Measurements from ENCODE around the gene ETV7. TPM values are rescaled to one million over a fixed set of nuclear protein-coding genes. Genes with fewer than 3 reads are reported as not detected.

ETV7 gene
- total RNA-seq, 1 donor from 2014 or later, result not detected

DNA sequence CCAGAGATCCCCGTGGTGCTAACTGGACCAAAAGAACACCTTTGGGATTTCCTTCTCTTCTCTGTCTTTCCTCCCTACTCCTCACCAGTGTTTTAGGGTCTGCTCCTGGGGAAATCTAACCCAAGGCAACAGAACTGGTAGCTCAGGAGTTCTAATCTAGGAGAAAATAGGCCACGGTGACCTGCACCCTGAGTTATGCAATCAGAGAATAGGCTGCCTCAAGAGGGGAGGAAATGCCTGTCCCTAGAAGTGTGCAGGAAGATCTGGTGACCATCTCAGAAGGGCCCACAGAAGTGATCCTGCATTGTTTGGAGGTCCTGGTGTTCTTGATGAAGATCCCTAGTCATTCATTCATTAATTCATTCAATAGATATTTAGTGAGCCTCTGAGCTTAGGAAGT is 3.4 kb downstream of the ETV7 start:
- no peak for DNase-seq (ENCODE audit: low read depth)

DNA sequence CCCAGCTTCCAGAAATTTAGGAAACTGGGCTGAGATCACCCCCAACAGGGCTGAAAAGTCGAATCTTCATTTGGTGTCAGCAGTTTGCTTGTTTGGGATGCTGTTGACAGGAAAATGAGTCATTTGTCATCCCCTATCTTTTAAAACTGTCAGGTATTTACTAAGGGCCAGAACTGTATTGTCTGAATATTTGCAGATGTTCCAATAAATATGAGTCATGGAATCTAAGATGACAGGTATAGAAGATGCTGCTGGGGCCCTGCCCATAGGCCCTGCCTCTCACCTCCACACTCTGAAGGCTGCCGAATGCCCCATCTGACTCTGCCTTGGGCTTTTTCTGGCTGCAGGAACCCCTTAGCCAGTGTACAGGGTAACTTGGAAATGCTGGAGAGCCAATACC is 3.9 kb downstream of the ETV7 start:
- no peak for DNase-seq (ENCODE audit: low read depth)

DNA sequence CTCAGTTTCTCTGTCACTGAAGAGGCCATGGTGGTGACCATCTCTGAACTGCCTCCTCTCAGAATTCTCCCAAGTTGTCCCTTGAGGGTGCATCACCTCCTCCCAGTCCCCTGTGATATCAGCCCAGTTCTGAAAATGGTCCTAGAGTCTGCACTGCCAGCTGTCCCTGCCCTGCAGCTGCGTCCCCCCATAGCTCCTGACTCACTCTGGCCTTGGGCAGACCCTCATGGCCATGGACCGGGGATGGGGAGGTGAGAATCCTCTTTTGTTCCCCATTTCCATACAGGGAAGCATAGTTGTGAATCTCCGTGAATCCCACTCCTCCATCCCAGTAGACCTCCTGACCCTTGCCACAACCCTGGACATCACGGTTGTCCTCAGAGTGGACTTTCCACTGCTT is 4.5 kb downstream of the ETV7 start:
- no peak for DNase-seq (ENCODE audit: low read depth)

DNA sequence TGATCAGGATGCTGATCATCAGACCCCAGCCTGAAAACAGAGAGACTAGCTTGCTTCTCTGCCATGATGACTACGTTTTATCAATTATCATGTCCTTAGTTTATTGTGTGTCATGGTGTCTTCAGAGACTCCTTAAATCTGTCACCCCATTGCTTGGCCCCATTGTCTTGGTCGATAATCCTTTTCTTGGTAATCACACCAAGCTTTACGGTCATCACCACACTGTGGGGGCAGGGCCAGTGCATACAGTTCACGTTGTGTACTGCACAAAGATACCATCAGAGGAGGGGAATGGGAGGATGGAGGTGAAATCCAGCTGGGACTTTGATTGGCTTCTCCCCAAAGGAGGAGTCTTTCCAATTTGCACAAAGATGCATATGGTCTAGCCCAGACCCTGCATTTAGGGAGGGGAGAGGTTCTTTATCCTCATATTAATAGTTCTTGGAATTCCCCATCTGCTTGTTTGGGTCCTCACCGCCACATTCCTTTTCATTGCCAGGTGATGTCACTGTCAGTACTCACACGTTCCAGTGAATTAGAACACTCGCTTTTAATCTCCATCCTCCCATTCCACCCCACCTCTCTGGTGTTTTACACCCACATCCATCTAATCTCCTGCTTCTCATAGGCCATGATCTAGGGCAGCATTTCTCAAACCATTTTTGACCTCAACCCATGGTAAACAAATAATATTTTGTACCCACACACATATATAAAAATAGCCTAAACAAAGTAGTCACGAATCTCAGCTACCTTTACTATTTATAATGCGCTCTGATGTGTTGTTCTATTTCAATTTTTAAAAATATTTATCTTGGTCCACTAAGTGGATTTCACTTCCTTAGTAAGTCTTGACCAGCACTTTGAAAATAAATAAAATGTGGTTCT is 5.7 kb downstream of the ETV7 start:
- no peak for DNase-seq (ENCODE audit: low read depth)

DNA sequence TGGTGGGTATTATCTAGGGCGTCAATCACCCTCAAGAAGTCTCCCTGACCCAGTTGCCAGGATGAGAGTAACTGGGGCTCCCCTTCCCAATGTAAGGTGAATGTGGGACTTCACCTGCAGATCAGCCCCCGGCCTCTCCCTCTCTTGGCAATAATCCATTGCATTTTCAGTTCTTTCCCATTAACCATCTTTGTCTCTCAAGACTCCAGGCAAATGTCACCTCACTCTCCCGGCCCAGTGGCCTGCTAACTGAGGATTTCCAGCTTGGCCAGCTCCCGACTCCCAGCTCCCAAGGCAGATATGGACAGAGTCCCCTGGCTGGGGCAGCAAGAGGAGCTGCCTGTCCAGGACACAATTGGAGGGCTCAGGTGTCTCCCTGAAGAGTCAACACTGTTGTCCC is 7.3 kb downstream of the ETV7 start:
- DNase-seq (ENCODE audit: low read depth), result no peak

DNA sequence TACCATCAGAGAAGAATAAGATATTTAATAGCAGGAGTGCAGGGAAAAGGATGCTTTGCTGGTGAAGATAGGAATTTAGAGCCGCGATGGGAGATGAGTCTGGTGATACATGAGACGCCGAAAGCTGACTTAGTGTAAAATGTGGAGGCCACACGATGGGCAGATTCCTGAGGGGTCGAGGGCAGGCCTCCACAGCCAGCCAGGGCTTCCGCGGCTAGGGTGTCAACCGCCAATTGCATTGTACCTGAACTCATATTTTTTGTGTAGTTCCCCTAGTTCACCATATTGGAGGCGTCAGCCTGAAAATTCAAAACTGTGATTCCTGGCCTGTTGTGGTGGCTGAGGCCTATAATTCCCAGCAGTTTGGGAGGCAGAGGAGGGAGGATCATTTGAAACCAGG is 8.5 kb downstream of the ETV7 start:
- DNase-seq (ENCODE audit: low read depth), result no peak

DNA sequence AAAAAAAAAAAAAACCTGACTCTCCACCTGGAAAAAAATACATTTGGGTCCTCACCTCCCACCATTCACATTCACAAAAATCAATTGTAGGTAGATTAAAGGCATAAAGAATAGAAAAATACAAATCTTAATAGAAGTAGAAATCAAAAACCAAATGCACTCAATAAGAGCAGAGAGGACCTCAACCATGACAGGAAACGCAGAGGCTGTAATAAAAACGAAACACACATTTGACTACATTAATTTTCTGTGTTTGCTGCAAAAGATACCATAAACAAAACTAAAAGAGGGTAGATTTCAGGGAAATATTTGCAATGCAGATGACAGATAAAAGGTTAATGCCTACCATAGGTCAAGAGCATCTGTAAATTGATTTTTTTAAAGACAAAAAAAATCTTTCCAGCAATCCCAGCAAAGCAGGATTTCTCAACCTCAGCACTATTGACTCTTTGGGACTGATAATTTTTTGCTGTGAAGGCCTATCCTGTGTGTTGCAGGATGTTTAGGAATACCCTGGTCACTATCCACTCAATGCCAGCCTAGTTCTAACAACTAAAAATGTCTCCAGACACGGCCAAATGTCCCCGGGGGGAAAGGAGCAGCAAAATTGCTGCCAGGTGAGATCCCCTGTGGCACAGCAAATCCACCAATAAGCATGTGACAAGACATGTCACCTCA is 9.1 kb downstream of the ETV7 start:
- no peak for DNase-seq (ENCODE audit: low read depth)

DNA sequence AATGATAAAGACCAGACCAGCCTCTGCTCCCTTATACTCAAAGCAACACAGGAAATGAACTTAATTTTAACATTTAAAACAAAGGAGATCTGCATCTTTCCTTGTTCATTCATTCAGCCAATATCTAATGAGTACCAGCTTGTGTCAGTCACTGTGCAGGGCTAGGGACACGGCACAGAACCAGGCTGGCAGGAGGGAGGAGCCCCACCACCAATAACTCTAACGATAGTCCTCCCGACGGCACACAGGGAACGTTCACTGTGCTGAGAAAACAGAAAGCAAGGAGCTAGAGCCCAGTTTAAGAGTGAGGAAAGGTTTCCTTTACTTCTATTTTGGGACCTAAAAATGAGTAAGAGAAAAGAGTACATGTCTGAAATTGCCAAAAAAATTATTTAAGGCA is 9.9 kb downstream of the ETV7 start:
- DNase-seq (ENCODE audit: low read depth), result no peak

DNA sequence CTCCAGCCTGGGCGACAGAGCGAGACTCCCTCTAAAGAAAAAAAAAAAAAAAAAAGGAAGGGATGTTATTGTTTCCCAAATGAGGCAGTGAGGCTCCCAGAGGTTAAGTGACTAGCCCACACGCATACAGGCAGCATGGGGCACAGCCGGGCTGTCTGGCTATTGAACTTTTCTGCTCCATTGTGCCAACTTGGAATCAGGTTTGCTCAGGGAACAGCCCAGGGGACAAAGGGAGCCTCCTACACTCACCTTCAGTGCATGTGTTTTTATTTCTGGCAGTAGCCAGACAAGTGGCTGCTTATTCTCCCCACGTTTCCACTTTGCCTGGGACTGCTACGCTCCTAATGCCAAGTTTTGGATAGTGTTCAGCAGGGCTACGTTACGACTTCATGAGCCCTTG is 10.7 kb downstream of the ETV7 start:
- DNase-seq (ENCODE audit: low read depth), result no peak

DNA sequence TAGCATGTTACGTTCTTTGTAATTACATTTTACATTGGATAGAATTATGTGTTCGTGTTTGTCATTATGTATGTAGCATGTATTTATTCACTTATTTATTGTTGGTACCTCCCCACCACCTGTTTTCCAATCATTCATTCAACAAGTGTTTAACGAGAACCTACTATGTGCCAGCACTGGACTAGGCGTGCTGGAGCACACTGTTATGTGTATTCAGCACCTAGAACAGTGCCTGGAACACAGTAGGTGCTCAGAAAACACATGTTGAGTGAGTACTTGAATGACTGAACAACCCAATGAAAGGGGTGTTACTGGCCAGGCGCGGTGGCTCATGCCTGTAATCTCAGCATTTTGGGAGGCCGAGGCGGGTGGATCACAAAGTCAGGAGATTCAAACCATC is 11.3 kb downstream of the ETV7 start:
- no peak for DNase-seq (ENCODE audit: low read depth)

DNA sequence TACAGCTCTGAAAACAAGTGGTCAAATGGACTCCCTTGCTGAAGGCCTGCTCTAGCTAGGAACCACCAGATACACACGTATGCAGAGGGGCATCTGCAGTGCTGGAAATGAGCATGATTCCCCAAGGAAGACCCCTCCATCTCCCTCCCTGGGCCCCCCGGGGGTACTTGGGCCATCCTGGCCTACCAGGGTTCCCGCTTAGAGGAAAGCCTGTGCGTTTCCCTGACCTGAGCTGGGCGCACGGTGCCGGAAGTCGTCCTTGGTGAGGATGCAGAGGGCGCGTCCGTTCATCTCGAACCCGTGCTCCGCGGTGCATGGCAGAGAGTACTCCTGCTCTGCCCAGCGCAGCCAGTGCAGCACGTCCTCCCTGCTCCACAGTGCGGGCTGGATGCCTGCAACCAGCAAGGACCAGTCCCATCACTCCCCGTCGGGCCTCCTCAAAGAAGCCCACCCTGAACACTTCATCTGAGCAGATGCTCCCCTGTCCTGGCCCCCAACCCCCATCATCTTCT is 11.8 kb downstream of the ETV7 start:
- no peak for DNase-seq (ENCODE audit: low read depth)

DNA sequence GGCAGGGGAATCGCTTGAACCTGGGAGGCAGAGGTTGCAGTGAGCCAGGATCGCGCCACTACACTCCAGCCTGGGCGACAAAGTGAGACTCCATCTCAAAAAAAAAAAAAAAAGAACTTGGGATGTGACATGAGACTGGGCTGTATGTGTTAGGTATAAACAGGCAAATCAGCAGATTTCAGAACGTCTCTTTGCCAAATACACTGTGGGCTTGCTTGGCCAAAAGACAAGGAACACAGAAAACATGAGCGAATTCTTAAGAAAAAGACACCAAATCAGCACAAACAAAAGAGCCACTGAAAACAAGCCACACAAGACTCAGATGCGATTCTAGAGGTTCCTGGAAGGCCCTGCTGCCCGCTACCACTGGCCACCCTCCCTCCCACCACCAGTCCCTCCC is 12.5 kb downstream of the ETV7 start:
- DNase-seq (ENCODE audit: low read depth), result no peak

DNA sequence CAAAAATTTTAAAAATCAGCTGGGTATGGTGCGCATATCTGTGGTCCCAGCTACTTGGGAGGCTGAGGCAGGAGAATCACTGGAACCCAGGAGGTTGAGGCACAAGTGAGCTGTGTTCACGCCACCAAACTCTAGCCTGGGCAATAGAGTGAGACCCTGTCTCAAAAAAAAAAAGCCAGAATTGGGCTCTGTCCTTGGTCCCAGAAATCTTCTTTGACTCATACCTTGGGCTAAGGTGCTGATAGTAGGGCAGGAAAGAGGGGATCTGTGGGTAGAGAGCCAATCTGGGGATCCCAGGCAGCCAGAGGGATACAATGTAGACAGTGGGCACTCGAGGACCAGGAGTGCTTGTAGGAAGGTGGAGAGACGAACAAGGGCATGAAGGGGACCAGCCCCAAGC is 13.3 kb downstream of the ETV7 start:
- no peak for DNase-seq (ENCODE audit: low read depth)

DNA sequence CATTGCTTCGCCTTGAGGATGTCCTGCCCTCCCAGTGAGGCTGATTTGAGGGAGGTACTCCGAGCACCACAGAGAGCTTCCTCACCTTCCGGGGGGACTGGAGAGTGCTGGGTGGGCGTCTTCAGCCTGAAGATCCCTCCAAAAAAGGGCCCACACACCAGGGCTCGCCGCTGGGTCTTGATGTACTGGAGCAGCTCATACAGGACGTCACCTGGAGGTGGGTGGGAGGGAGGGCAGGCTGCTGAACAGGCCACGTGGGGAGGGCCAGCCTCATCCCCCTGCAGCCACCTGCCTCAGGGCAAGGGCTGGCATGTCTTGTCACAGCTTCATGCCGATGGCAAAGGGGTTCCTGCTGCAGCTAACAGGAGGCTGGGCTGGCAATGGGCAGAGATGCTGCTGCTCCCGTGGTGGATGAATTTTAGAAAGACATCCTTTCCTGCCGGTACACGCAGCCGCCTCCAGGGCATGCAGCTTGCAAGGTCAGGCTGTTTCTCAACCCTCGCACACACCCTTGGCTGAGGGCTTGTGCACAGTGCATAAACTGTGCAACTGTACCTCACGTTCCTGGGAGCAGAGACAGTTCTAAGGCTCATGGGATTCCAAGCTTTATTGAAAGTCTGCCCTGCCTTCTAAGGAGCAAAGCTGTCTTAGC is 14.0 kb downstream of the ETV7 start:
- DNase-seq (ENCODE audit: low read depth), result no peak

DNA sequence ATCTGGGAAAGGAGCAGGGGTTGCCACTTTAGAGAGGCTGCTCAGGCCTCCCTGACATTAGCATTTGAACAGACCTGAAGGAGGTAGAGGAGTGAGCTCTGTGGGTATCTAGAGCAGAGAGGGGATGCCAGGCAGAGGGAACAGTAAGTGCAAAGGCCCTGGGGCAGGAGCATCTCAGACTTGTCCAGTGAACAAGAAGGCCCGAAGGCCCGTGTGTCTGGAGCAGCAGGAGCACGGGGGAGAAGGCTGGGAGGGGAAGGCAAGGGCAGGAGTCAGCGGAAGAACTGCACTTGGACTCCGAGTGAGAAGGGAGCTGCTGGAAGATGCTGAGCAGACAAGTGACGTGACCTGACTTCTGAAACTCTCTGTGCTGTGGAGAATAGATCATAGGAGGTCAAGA is 15.4 kb downstream of the ETV7 start:
- DNase-seq (ENCODE audit: low read depth), result no peak

DNA sequence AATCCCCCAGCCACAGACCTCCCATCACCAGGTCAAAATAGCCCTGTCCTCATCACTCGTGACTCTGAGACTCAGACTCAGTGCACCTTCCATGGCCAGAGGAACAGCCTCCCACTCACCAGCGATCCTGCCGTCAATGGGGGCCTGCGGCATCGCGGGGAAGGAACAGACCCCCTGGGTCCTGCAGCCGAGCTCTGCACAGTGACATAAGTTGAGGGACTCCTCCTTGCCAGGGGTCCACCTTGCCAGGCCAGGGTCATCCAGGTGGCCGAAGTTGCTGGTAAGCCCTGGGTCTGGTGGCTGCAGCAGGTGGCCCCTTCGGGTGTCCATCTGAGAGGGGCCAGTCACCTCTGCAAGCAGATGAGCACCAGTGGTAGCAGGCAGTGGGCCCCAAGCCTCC is 16.3 kb downstream of the ETV7 start:
- no peak for DNase-seq (ENCODE audit: low read depth)

DNA sequence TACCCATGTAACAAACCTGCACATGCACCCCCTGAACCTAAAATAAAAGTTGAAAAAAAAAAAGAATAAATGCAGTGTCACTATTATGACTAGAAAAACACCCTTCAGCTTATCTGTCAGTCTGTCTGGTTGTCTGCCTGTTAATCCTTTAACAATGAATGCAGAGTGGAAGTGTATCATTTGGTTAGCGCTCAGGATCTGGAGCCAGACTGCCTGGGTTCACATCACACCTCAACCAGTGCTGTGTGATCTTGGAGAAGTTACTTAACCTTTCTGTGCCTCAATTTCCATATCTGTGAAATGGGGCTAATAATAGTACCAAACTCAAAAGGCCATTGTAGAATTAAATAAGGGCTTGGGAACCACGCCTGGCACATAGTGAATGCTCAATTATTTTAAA is 16.8 kb downstream of the ETV7 start:
- no peak for DNase-seq (ENCODE audit: low read depth)

DNA sequence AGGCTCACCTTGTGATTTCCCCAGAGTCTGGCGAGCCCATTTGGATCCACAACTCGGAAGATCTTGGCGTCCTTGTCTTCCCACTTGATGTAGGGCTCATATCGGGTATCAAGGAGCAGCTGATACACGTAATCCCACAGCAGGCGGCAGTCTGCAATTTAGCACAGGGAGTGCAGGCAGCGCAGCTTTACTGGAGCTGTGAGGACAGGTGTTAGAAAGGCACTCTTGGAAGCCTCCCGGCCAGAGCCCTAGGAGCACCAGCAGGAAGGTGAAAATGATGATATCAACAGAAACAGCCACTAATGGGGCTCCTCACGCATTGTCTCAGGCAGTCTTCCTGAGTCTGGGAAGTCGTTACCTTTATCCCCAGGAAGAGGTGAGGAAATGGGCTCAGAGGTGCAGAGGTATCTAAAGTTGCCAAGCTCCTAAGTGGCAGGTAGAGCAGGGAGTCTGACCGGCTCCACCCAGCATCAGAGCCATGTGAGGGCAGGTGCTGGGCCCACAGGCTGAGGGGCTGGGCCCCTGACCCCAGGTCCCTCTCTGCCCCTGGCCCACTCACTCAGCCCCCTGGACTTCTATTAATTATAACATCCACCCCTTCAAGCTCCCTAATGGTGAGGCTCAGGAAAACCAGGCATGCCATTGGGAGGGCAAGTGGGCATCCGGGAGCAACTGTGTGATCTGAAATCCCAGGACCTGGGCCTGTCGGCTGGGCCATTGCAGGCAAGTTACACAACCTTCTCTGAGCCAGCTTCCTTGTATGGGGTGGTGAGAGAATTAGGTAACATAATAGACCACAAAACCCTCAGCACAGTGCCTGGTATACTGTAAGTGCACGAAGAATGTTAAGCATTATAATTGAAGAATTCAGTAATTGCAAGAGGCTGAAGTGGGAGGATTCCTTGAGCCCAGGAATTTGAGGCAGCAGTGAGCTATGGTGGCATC is 18.3 kb downstream of the ETV7 start:
- DNase-seq (ENCODE audit: low read depth), result peak; percentile 71

DNA sequence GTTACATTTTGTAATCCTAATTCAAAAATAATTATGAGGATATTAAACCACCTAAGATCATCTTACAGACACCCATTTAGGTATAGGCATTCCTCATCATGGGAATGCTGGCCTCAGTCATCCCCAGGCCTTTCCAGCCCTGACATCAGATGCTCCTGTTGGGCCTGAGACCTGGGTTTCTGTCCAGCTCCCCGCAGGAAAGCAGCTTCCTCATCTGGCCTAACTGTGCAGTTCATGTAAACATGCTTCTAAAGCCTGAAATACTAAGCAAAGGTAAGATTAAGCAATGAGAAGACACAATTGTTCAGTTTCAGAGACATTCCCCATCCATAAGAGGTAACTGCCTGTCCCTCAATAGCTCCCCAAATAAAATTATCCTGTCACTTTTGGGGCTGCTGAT is 19.0 kb downstream of the ETV7 start:
- DNase-seq (ENCODE audit: low read depth), result no peak

DNA sequence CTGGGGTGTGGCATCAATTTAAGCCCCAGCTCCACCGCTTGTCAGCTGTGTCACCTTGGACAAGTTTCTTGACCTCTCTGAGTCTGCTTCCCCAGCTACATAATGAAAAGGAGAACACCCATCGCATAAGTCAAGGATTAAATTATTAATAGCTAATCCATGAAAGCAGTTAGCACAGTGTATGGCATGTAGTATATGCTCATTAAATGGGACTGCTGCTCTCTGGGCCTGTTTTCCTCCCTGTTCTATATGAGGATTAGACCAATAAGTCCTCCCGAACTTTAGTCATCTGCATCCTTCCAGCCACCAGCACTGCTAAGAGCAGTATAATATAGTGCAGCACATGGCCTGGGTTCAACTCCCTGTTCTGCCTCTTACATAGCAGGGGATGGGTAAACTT is 19.7 kb downstream of the ETV7 start:
- no peak for DNase-seq (ENCODE audit: low read depth)
